K562 (cell line): ENCODE results near the gene RPN1. TPM values are rescaled to one million over a fixed set of nuclear protein-coding genes. Genes with fewer than 3 reads are reported as not detected.

Source experiments
- EP300 ChIP-seq: IDR thresholded peaks from 2 replicates; pipeline ENCODE4 v1.6.1; 2012; ENCODE audit warnings: low read length, improper control_type of control experiment
- EWSR1 ChIP-seq: fragments of 450-650 bp; IDR thresholded peaks from 2 replicates; pipeline ENCODE4 v1.6.1; 2018; ENCODE audit warnings: borderline replicate concordance, mild to moderate bottlenecking, low read depth, moderate library complexity; ENCODE audit not compliant: partially characterized antibody
- SP1 ChIP-seq: sonication (generic); formaldehyde crosslinking; IDR thresholded peaks from 2 replicates; pipeline ENCODE4 v1.8.1; 2022; ENCODE audit warnings: mild to moderate bottlenecking, missing genetic modification reagents
- TEAD1 ChIP-seq, 2 experiments: fragments of 450-650 bp in 1 of 2; sonication (generic) in 1 of 2; formaldehyde crosslinking; IDR thresholded peaks; 2 replicates each; pipeline versions ENCODE4 v1.4.0 to v1.8.0; 2020 to 2022; ENCODE audit warnings: mild to moderate bottlenecking in 2 of 2, missing genetic modification reagents in 1 of 2
- ZFX ChIP-seq: sonication (generic); formaldehyde crosslinking; IDR thresholded peaks from 2 replicates; pipeline ENCODE4 v1.8.0; 2022; ENCODE audit warnings: mild to moderate bottlenecking, missing genetic modification reagents, moderate library complexity
- polyA plus RNA-seq, 8 experiments: library from polyadenylated mRNA; depleted of rRNA in 4 of 8; stranded (reverse) in 5 of 8; unstranded in 3 of 8; fragments of >200 nt; fragmentation: Nextera tagmentation in 2 of 8; fragmentation: Illumina TruSeq in 1 of 8; extraction: Ambion mirVana in 2 of 8; extraction: Trizol in 1 of 8; gene quantifications; 2 replicates each; pipeline versions ENCODE4 v1.2.1 to v1.2.3, GENCODE V29; 2011 to 2014; ENCODE audit warnings: inconsistent platforms in 1 of 8, missing spikeins in 1 of 8
- total RNA-seq, 7 experiments: library from RNA; depleted of rRNA in 6 of 7; stranded (reverse); fragments of >200 nt in 6 of 7; fragmentation: Illumina TruSeq in 2 of 7; extraction: Trizol in 2 of 7; gene quantifications; 2 replicates each; pipeline versions ENCODE4 v1.2.1 to v1.2.3, GENCODE V29; 2011 to 2021; ENCODE audit warnings: low replicate concordance in 1 of 7
- TF ChIP-seq, protein P1 (sequence below): sonication (generic); formaldehyde crosslinking; IDR thresholded peaks from 2 replicates; pipeline ENCODE4 v1.8.1; 2023; ENCODE audit warnings: mild to moderate bottlenecking, missing genetic modification reagents
- TF ChIP-seq, protein P2 (sequence below): sonication (generic); formaldehyde crosslinking; IDR thresholded peaks from 2 replicates; pipeline ENCODE4 v1.8.0; 2022; ENCODE audit warnings: mild to moderate bottlenecking, missing genetic modification reagents
- TF ChIP-seq, protein P3 (sequence below): conservative IDR thresholded peaks from 2 replicates; pipeline ENCODE4 v1.6.1; 2011; ENCODE audit warnings: low read depth, mild to moderate bottlenecking, low read length; ENCODE audit not compliant: control insufficient read depth
- TF ChIP-seq, protein P4 (sequence below): sonication (generic); formaldehyde crosslinking; IDR thresholded peaks from 2 replicates; pipeline ENCODE4 v1.8.0; 2022; ENCODE audit warnings: mild to moderate bottlenecking, missing genetic modification reagents
- TF ChIP-seq, protein P5 (sequence below), 2 experiments: fragments of 450-650 bp in 1 of 2; IDR thresholded peaks; 2 replicates each; pipeline ENCODE4 v1.6.1; 2011 to 2017; ENCODE audit warnings: low read depth in 2 of 2, antibody characterized with exemption in 1 of 2, borderline replicate concordance in 1 of 2, low read length in 1 of 2, mild to moderate bottlenecking in 1 of 2, mixed read lengths in 1 of 2; ENCODE audit not compliant: control insufficient read depth in 1 of 2
- TF ChIP-seq, protein P6 (sequence below): fragments of 450-650 bp; IDR thresholded peaks from 2 replicates; pipeline ENCODE4 v1.6.1; 2016; ENCODE audit warnings: mild to moderate bottlenecking
- TF ChIP-seq, protein P7 (sequence below): fragments of 450-650 bp; formaldehyde crosslinking; IDR thresholded peaks from 2 replicates; pipeline ENCODE4 v1.4.0; 2020; ENCODE audit warnings: mild to moderate bottlenecking, moderate library complexity

The RPN1 gene
- total and polyA plus RNA-seq, 9 of the 15 experiments (the other 6 are each of a cell fraction or from before 2014, with no cell fraction given): 39.5 to 300 (median 148) TPM

DNA sequence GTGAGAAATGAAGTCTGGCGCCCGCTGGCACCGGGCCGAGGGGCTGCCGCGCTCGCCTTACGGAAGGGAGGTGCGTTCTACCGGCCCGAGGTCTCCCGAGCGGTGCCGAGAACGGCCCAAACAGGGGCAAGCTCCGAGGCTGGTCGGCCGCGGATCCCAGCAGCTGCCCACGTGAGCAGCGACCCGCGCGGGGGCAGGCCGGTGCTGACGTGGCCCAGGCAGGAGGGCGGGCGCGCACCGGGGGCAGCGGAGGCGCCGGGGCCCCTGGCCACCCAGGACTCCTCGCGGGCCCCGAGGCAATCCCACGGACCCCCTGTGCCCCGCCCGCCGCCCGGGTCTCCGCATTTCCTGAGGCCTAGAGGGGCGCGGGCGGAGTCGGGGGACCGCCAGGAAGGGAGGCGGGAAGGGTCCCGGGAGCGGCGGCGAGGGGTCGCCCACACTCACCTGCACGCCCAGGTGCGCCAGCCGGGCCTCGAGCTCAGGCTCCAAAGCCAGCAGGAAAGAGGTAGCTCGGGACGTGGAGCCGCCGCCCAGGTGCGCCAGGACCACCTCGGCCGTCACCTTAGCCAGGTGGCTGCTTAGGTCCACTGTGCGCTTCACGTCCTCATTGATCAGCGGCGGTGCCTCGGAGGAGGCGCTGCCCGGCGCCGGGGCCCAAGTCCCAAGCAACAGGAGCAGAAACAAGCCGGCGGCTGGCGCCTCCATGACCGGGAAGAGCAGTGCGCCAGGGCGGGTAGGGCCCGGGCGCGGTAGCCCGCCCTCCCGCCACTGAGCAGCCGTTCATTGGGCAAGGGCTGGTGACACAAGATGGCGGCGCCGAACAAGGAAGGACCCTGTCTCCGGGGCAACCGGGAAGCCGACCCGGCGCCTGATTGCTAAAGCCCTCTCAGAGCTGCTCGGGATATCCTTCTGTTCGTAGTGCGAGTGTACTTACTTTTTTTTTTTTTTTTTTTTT lies at the start of gene RPN1 (continued):
- TF ChIP-seq, protein P1, sequence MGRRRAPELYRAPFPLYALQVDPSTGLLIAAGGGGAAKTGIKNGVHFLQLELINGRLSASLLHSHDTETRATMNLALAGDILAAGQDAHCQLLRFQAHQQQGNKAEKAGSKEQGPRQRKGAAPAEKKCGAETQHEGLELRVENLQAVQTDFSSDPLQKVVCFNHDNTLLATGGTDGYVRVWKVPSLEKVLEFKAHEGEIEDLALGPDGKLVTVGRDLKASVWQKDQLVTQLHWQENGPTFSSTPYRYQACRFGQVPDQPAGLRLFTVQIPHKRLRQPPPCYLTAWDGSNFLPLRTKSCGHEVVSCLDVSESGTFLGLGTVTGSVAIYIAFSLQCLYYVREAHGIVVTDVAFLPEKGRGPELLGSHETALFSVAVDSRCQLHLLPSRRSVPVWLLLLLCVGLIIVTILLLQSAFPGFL: no peak
- TF ChIP-seq ZFX (CRISPR knock-in tag) (peak; percentile 92), TEAD1 (CRISPR knock-in tag; IDR thresholded peaks at IDR 0.05) (peak in 1 of 2 experiments; percentile 21; a peak in 1 of 4 replicates), EP300 (no peak), SP1 (CRISPR knock-in tag) (peak; percentile 56; the same call in 1 of the 2 replicates), EWSR1 (no peak)
- TF ChIP-seq, protein P2, sequence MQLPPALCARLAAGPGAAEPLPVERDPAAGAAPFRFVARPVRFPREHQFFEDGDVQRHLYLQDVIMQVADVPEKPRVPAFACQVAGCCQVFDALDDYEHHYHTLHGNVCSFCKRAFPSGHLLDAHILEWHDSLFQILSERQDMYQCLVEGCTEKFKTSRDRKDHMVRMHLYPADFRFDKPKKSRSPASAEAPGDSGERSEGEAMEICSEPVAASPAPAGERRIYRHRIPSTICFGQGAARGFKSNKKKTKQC (CRISPR knock-in tag): peak; percentile 59; the same call in 1 of the 2 replicates
- TF ChIP-seq, protein P3, sequence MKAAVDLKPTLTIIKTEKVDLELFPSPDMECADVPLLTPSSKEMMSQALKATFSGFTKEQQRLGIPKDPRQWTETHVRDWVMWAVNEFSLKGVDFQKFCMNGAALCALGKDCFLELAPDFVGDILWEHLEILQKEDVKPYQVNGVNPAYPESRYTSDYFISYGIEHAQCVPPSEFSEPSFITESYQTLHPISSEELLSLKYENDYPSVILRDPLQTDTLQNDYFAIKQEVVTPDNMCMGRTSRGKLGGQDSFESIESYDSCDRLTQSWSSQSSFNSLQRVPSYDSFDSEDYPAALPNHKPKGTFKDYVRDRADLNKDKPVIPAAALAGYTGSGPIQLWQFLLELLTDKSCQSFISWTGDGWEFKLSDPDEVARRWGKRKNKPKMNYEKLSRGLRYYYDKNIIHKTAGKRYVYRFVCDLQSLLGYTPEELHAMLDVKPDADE: 0 out of 2 replicates have a peak, but pooled peaks have one; percentile 23
- TF ChIP-seq, protein P4, sequence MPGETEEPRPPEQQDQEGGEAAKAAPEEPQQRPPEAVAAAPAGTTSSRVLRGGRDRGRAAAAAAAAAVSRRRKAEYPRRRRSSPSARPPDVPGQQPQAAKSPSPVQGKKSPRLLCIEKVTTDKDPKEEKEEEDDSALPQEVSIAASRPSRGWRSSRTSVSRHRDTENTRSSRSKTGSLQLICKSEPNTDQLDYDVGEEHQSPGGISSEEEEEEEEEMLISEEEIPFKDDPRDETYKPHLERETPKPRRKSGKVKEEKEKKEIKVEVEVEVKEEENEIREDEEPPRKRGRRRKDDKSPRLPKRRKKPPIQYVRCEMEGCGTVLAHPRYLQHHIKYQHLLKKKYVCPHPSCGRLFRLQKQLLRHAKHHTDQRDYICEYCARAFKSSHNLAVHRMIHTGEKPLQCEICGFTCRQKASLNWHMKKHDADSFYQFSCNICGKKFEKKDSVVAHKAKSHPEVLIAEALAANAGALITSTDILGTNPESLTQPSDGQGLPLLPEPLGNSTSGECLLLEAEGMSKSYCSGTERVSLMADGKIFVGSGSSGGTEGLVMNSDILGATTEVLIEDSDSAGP (CRISPR knock-in tag): no peak
- TF ChIP-seq, protein P5, sequence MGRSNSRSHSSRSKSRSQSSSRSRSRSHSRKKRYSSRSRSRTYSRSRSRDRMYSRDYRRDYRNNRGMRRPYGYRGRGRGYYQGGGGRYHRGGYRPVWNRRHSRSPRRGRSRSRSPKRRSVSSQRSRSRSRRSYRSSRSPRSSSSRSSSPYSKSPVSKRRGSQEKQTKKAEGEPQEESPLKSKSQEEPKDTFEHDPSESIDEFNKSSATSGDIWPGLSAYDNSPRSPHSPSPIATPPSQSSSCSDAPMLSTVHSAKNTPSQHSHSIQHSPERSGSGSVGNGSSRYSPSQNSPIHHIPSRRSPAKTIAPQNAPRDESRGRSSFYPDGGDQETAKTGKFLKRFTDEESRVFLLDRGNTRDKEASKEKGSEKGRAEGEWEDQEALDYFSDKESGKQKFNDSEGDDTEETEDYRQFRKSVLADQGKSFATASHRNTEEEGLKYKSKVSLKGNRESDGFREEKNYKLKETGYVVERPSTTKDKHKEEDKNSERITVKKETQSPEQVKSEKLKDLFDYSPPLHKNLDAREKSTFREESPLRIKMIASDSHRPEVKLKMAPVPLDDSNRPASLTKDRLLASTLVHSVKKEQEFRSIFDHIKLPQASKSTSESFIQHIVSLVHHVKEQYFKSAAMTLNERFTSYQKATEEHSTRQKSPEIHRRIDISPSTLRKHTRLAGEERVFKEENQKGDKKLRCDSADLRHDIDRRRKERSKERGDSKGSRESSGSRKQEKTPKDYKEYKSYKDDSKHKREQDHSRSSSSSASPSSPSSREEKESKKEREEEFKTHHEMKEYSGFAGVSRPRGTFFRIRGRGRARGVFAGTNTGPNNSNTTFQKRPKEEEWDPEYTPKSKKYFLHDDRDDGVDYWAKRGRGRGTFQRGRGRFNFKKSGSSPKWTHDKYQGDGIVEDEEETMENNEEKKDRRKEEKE (IDR thresholded peaks at IDR 0.05; ENCODE audit: borderline replicate concordance in 1 of 2, control insufficient read depth in 1 of 2, low read depth in 2 of 2, low read length in 1 of 2): no peak
- TF ChIP-seq, protein P6, sequence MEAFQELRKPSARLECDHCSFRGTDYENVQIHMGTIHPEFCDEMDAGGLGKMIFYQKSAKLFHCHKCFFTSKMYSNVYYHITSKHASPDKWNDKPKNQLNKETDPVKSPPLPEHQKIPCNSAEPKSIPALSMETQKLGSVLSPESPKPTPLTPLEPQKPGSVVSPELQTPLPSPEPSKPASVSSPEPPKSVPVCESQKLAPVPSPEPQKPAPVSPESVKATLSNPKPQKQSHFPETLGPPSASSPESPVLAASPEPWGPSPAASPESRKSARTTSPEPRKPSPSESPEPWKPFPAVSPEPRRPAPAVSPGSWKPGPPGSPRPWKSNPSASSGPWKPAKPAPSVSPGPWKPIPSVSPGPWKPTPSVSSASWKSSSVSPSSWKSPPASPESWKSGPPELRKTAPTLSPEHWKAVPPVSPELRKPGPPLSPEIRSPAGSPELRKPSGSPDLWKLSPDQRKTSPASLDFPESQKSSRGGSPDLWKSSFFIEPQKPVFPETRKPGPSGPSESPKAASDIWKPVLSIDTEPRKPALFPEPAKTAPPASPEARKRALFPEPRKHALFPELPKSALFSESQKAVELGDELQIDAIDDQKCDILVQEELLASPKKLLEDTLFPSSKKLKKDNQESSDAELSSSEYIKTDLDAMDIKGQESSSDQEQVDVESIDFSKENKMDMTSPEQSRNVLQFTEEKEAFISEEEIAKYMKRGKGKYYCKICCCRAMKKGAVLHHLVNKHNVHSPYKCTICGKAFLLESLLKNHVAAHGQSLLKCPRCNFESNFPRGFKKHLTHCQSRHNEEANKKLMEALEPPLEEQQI: no peak
- TF ChIP-seq, protein P7, sequence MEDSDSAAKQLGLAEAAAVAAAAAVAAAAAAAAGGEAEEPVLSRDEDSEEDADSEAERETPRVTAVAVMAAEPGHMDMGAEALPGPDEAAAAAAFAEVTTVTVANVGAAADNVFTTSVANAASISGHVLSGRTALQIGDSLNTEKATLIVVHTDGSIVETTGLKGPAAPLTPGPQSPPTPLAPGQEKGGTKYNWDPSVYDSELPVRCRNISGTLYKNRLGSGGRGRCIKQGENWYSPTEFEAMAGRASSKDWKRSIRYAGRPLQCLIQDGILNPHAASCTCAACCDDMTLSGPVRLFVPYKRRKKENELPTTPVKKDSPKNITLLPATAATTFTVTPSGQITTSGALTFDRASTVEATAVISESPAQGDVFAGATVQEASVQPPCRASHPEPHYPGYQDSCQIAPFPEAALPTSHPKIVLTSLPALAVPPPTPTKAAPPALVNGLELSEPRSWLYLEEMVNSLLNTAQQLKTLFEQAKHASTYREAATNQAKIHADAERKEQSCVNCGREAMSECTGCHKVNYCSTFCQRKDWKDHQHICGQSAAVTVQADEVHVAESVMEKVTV (CRISPR knock-in tag): no peak
